GM20000 (cell line): Measurements from ENCODE around the gene CYSTM1.

ENCODE experiments used
- DNase-seq: peaks from one replicate; pipeline ENCODE4 v3.0.0; 2012; ENCODE audit warnings: low spot score
- CTCF ChIP-seq: IDR thresholded peaks from 2 replicates; pipeline ENCODE4 v1.5.1; 2012; ENCODE audit warnings: mild to moderate bottlenecking, control low read depth; ENCODE audit errors: extremely low read depth, missing control alignments

The CYSTM1 gene

DNA sequence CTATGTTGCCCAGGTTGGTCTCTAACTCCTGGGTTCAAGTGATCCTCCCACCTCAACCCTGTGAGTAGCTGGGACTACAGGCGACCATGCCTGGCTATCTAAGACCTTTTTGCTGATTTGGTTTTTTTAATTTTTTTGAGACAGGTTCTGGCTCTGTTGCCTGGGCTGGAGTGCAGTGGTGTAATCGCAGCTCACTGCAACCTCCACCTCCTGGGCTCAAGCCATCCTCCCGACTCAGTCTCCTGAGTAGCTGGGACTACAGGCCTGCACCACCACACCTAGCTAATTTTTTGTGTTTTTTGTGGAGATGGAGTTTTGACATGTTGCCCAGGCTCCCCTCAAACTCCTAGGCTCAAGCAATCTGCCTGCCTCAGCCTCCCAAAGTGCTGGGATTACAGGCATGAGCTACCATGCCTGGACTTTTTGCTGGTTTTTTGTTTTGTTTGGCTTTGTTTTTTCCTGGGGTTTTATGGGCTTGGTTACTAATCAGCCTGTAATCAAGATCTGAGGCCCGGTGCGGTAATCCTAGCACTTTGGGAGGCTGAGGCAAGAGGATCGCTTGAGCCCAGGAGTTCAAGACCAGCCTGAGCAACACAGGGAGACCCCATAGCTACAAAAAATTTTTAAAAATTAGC, 3.6 kb downstream of the CYSTM1 start:
- no peak for DNase-seq
- no peak for TF ChIP-seq CTCF

GRCh38 chr5:140181002-140181483, 6.1 kb downstream of the CYSTM1 start:
- DNase-seq: peak; percentile 37
- no peak for TF ChIP-seq CTCF

DNA sequence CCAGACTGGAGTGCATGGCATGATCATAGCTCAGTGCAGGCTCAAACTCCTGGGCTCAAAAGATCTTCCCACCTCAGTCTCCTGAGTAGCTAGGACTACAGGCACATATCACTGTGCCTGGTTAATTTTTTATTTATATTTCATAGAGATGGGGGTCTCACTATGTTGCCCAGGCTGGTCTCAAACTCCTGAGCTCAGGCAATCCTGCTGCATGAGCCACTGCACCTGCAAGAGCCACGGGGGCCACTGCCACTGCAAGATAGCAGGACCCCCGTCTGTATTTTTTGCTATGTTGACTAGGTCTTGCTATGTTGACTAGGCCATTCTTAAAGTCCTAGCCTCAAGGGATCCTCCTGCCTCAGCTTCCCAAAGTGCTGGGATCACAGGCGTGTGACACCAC, 6.5 kb downstream of the CYSTM1 start:
- TF ChIP-seq CTCF: no peak
- no peak for DNase-seq

- DNase-seq: no peak
- TF ChIP-seq CTCF: no peak
Observed at GRCh38 chr5:140182075-140182711, 7.2 kb downstream of the CYSTM1 start.

DNA sequence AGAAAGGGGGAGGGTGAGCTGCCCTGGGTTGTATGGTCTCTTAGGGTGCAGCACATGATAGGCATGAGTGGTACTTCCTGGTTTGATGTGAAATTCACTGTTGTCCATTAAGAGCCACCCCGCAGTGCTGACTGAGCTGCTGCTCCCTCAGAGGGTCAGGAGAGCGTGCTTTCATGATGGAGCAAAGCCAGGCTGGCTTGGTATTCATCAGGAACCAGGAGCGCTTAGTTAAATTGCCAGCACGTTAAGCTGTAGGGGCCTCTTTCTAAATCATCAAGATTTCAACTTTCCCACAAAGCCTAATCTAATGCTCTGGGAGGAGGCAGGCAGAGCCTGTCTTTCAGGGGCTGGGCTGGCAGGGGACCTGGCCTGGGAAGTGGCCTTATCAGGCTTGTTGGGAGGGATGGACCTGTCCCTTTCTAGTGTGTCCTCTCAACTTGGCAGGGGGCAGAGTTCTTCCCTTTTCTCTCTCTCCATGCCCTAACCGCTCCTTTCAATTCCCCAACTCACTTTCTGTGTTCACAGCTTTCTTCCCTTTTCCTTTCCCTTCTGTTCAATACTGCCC, 7.9 kb downstream of the CYSTM1 start:
- no peak for TF ChIP-seq CTCF
- DNase-seq: no peak

DNA sequence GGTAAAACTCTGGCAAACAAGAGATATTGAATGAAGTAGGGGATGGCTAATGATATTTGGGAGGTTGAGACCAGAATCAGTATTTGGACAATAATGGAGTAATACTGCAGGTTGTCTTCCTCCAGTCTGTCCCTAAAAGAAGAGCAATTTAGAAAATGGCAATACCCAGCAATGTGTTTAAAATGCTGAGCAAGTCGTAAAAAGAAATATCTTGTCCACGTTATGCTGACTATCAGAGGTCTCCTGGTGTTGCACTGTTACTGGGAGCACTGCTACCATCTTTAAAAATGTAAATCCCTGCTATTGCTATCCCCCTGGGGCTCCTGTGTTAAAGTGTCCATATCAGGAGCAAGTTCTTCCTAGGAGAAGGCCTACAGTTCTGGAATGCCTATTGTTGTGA, 10.4 kb downstream of the CYSTM1 start:
- no peak for DNase-seq
- TF ChIP-seq CTCF: no peak

DNA sequence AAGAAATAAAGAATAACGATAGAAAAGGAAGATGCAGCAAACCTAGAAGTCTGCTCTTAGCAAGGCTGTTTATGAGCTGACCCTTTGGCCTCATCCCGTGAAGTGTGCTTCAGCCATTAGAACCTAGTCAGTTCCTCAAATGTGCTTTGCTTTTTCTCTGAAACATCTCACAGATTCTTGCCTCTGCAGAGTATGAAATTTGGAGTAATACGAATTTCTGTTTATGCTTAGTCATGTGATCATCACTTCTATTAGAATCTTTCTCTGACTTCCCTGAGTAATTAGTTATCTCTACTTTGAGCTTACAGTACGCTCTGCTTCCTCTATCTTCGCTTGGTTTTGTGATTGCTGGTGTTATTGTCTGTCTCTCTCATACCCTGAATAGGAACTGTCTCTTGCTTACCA, 11.3 kb downstream of the CYSTM1 start:
- TF ChIP-seq CTCF: no peak

More for the DNA sequence above, 11.3 kb downstream of the CYSTM1 start:
- DNase-seq: no peak
